Fibroblast of upper back skin (primary cell): ENCODE measurements around the gene SLC39A13.

Source experiments
- DNase-seq: peaks from one replicate; pipeline ENCODE4 v3.0.0-alpha.2; 2013

SLC39A13 gene

DNA sequence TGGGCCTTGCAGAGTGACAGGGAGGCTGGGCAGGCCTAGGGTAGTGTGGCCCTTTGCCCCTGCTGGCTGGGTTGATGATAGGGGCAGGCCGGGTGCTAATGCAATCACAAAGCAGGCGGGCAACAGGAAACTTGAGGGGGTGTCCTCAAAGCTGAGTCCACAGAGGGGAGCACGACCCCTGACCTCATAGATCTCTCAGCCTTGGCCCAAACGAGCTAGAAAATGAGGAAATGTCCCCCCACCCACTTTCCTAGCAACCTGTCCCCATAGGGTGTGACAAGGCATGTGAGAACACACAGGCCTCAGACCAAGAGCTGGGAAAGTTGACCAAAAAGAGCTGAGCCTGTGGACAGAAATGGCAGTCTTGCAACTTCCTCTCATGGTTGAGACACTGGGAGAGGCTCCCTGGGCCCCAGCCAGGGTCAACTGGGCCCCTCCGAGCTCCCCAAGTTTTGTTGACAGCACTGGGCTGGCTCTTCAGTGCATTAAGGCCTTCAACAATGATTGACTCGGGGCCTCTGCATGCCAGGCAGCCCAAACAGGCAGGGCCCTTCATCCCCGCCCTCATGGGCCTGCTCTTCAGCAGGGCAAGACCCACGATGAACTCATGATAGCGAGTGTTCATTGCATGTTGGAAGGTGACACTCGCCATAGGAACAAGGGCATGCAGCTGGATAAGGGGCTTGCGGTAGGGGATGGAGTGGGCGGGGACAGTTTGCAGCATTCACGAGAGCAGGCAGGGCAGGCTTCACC is 20.3 kb upstream of the SLC39A13 start:
- no peak for DNase-seq

DNA sequence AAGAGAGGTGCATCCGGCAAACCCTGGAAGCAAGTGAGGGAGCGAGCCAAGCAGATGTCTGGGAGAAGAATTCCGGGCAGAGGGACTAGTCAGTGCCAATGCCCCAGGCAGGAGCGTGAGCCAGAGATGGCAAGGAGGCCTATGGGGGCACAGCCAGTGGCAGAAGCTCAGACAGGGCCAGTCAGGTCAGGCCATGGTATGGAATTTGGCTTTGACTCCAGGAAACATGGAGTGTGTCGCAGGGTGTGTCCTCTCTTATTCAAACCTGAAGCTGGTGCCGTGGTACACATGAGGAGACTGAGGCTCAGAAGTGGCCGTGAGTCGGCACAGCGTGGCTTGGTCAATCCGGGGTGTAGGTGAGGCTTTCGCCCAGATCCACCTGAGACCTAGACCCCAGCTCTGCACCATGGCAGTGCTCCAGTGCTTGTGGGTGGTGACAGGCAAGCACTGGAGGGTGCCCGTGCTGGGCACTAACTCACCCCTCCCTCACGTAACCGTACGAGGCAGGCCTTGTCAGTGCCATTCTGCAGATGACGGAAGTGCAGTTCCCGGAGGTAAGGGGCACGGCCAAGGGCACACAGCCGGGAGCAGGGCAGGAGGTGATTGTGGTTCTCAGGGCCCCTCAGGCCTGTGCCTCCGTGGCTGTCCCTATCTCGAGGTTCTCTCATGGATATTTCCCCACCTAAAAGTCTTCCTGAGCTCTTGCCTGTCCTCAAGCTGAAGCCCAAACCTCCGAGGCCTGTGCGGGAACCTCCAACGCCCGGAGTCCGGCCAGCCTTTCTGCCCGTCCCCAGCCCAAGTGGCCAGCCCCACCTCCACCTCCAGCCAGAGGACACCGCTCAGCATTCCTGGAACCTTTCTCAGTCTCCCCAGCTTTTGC is 19.5 kb upstream of the SLC39A13 start:
- DNase-seq, result no peak

DNA sequence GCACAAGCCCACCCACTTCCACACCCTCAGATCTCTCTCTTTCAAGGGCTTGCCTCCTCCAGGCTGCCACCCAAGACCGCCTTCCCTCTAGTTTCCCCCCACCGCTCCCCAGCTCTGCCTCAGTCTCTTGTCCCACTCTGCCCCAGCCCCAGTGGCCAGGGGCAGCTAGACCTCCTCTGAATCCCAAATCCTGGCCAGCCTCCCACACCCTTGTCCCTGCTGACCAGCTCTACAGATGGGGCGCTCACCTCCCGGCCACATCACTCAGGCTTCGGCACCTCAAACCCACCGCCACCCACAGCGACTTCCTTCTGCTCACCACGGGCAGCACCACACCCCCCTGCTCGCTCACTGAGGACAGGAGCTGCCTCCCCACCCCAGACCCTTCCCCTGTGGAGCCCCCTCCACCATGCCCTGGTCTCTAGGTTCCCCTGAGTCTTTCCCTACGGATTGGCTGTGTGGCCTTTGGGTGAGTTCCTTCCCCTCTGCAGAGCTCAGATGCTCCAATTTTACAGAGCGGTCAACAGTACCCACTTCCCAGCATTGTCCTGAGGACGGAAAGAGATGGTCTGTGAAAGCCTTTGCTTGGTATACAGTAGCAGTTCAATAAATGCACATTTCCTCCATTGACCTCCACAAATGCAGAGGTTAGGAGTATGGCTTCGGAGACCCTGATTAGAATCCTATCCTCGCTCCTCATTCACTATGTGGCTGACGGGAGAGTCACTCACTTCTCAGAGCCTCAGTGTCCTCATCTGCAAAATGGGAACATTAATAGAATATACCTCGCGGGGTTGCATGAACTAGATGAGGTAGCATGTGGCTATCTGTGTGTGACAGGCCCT is 18.6 kb upstream of the SLC39A13 start:
- no peak for DNase-seq

DNA sequence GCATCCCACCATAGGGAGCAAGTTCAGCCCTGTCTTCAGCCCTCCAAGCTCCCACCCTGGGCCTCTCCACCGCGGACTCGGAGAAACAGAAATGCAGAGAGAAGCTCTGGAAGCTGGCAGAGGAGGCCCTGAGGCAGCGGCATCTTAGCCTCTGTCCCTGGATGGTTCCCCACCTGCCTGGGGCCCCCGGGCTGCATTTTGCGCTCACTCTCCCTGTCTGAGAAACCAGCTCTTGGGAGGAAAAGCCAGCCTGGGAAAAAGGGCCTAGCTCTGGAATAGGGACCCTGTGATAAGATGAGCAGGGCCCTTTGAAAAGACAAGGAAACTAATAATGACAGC is 18.0 kb upstream of the SLC39A13 start:
- DNase-seq, result no peak

DNA sequence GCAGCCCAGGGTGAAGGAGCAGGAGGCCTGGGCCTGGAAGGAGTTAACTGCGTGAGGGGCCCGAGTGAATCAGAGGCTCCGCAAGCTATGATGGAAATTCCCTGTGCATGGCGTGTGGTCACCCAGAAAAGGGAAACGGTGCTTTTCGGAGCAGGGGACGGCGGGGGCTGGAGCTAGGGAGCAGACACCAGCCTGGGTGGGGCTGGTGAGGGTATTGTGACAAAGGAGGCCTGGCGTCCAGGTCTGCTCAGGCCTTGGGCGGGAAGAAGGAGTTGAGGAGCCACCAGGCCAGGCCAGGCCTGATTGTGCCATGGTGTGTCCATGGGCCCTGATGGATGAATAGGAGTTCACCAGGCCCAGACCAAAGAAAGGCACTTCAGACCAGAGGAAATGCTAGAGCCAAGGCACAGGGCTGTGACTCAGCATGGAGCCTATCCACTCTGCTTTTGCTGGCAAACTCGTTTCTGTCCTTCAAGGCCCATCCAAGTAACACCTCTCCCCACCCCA is 17.3 kb upstream of the SLC39A13 start:
- no peak for DNase-seq

DNA sequence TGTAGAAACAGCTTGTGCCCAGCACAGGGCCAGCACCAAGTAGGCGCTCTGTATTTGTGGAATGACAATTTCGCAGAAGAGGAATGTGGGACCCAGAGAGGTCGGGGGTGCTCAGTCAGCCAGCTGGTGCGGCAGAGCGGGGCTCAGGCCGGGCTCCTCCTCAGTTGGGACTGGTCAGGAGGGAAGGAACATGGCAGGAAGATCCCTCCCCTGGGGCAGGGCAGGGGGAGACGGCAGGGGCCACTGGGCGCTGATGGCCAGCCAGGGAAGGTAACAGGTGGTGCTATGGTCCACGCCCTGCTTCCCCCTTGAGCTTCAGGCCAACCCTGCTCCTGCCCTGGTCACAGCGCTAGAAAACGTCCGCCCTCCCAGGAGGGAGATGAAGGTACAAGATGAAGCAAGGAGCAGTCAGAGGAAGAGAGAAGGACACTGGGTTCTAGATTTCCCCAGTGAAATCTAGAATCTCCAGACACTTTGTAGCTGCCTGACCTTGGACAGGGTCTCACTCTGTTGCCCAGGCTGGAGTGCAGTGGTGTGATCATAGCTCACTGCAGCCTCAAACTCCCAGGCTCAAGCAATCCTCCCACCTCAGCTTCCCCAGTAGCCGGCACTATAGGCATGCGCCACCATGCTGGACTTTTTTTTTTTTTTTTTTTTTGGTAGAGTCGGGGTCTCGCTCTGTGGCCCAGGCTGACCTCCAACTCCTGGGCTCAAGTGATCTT is 16.5 kb upstream of the SLC39A13 start:
- no peak for DNase-seq

DNA sequence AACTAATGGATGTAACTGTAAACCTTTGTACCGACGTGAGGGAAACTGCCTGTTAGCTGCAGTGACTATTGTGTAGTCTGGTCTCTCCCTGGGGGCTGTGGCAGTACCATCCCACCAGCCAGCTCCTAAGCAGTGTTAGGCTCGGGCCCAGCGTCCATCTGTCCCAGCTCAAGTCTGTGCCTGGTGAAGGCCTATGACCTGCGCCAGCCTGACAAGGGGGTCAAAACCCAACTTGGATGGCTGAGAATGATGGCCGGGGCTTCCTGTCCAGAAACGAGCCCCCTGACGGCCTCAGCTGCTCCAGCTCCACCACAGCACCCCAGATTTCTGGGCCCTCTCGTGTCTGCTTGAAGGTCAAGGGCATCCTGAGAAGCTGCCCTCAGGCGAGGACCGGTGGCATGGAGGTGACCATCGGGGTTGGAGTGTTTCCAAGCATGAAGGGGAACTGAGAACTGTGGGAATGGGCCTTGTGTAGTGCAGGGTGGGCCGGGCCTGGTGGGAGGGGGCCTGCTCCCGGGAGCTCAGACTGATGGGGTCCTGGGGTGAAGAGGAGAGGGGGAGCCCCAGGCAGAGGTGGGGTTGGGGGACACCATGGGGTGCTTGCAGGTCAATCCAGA is 15.7 kb upstream of the SLC39A13 start:
- DNase-seq, result no peak

DNA sequence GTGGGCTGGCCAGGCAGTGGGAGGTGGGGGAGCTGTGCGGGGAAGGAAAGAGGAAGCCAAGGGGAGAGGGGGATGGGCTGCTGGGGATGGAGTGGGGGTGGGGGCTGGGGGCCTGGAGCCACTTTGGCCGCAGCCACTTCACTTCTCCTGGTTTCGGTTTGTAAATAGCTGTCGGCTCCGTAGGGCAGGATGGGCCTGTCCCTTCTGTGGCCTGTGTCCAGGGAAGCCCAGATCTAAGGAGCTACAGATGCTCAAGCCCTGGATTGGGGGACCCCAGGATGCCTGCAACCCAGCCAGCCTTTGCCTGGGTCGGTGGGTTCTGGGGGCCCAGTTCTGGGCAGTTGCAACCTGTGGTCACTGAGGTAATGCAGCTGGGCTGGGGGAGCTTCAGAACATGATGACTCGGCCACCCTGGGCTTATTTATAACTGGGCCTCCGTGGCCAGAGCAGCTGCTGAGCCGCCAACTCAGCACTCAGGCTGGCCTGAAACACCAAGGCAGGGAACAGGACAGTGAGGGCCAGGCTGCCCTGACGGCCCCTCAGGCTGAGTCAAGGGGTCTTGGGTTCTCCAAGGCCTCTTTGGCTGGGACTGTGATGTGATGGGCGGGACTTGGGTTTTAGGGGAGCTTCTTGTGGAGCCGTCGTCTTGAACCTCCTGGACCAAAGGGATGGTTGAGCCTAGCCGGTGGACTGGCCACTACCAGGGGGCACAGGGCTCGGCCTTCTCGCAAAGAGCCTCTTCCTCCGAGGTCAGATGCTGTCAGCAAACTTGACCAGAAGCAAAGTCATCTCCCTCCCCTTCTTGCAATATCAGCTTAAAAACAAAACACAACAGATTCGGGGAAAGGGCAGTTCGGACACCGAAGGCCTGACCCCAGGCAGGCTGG is 15.0 kb upstream of the SLC39A13 start:
- DNase-seq, result peak; percentile 62

DNA sequence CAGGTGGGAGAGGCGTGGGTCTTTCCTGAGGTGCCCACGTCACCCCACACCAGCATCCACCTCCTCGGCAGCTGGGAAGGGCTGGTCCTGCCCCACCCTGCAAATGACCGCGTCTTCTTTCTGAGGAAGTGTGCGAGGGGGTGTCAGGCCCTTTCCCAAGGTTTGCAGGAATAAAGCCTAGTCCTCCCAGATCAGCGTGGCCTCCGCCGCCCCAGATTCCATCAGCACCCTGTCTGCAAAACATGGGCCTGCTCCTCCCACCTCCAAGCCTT is 14.4 kb upstream of the SLC39A13 start:
- DNase-seq, result no peak

DNA sequence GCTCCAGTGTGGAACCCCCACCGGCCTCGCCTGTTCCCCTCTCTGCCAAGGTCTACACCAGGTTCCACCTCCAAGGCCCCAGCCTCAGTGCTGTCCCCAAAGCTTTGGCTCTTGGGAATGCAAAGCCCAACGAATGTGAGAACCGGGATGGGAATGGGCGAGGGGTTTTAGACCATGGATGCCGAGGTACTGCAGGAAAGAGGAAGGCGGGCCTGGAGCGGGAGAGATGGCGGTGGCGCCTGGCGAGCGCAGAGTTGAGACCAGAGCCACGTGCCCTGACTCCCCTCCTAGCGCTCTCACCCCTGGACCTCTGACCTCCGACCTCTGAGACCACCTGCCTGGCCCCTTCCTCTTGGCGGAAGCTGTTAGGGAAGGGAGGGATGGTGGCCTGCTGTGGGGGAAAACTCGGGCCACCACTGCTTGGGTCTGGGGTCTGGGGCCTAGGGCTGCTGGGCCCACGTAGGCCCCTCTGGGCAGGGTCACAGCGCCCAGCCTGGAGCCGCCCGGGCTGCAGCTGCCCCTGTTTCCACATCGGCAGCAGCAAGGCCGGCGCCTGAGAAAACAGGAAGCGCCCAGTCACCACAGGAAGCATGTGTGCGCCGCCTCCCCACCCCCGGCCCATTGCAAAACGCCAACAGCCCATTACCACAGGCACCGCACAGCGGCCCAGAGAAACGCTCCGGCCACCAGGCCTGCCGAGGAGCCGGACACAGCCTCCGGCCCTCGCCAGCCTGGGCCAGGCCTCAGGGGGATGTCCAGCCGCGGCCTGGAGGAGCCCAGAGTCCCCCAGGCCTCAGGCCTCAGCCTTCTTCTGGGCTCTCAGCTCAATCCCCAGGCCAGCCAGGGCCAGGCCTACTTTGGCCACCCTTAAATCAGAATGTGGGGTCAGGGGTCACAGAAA is 13.8 kb upstream of the SLC39A13 start:
- no peak for DNase-seq

DNA sequence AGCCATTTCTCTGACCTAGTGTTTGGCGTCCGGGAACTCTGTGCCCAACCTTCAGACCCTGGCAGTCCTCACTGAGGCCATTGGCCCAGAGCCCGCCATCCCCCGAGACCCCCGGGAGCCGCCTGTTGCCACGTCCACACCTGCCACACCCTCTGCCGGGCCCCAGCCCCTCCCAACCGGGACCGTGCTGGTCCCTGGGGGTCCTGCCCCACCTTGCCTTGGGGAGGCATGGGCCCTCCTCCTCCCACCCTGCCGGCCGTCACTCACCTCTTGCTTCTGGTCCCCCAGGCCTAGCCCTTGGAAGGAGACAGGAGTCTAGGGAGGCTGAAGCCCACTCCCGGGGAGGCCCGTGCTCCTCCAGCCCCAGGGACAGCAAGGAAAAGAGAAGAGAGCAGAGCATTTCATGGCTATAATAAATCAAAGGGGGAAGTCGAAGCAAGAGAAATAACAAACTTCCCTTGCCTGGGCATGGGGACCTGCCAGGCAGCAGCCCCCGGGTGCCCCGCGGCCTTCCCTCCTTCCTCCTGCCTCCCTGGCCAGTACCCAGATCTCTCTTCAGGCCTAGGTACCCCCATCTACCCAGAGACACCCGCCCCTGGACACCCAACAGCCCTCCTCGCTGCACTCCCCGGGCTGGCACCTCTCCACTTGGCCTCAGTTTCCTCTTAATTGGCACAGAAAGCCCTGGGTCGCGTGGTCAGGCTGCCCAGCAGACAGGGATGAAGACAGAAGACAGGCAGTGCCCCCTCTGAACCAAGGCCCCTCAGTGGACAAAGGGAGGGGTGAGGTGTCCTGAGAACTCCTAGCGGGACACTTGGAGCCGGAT is 13.0 kb upstream of the SLC39A13 start:
- no peak for DNase-seq

DNA sequence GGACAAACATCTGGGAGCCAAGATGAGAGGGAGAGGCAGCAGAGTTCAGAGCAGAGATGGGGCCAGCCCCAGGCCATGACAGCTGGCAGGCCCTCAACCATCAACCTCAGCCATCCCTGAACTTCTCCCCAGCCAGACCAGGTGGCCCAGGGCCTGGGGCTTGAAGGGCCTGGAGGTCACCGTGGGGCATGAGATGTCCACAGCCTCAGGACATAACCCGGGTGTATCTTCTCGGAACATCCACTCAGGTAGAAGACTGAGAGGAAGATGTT is 12.4 kb upstream of the SLC39A13 start:
- no peak for DNase-seq

DNA sequence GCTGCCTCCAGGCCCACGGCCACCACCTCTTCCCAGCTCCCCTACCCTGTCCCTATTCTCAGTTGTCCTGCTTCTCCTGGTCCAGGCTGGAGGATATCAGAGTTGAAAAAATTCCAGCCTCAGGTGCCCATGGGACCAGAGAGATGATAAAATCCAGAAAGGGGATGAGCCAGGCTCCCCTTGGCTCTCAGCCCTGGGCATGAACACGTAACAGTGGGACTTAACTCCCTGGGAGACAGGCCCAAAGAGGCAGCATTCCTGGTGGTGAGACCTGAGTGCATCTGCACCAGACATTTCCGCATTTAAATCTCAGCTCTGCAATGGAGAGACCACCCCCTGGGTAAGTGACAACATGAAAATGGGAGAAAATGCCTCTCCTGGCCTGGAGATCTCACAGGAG is 10.4 kb upstream of the SLC39A13 start:
- DNase-seq, result no peak

DNA sequence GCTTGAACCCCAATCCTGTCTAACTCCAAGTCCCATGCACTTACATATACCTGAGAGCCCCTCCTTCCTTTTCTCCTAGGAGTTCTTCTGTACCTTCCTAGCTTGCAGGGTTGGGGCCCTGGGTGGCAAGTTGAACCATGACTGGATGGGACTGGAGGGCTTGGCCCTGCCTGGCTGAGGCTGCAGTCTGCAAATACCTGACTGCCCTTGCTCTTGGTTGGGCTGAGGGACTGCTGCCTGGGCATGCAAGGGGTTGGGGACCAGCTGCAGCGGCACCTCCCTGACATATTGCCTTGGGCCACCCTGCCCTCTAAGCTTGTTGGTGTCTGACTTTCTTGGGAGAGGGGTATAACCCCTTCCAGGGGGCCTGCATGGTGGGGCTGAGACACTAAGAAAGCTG is 9.8 kb upstream of the SLC39A13 start:
- no peak for DNase-seq

DNA sequence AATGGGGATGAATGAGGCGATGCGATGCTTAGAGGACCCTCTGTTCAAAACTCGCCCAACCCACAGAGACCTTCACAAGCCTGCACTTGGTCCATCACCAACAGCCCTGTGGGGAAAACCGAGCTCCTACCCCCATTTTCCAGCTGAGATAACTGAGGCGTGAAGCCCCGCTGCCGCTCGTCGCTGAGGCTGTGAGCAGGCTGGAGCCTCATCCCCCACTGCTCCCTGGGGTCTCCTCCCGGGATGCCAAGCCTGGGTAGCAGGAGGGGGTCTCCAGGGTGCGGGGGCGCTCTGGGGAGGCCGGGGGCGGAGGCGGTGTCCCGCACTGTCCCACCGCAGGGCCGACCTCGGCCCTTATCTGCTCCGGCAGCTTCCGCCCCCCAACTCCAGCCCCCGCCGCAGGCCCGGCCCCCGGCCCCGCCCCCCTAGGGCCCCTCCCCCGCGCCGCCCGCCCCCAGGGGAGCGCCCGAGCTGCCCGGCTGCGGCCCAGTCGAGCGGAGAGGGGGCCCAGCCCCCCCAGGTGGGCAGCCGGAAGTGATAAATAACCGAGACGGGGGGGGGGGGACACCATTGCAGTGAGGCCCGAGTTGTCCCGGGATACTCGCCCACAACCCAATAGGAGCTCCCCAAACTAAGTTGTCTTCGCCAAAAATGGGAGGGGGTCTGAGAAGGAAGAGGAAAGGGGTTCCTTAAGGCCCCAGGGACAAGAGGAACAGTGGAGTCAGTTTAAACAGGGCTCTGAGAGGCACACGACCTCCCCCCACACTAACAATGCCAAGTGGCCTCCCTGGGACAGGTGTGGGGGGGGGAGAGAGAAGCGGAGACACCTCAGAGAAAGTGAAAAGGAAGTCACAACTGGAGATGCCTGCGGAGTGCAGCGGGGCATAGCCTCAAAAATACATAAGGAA is 8.3 kb upstream of the SLC39A13 start:
- no peak for DNase-seq

DNA sequence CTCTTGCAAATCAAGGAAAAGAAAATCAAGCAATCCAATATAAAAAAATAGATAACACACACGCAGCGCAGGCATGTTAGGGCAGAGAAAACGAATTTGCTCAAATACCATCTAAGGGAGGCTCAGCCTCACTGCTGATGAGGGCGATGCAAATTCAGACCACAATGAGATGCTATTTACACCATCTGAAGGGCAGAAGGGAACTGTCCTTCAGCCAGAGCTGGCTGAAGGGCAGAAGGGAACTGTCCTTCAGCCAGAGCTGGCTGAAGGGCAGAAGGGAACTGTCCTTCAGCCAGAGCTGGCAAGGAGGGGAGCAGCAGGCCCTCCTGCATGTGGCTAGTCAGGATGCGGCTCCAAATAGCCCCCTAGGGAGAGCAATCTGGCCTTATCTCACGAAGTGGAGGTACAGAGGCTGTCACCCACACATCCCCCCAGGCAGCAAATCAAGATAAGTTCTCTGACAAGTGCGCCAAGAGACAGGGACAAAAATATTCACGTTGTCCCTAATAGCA is 7.6 kb upstream of the SLC39A13 start:
- DNase-seq, result no peak

DNA sequence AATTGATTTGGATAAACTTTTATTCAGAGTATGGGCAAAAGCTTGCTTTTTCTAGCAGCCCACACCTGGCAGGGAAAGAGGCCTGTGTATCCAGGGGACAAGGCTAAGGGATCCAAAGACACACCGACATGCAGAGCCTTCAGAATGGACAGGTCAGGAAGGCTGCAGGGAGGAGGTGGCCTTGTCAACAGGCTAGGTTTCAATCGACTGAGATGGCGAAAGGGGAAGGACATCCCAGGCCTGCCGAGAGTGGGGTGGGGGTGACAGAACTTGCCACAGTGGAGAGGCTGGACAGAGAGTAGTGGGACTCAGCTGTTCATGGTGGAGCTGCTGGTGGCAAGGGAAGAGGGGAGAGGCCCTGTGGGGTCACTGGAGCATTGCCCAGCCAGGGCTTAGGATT is 5.3 kb upstream of the SLC39A13 start:
- DNase-seq, result no peak

DNA sequence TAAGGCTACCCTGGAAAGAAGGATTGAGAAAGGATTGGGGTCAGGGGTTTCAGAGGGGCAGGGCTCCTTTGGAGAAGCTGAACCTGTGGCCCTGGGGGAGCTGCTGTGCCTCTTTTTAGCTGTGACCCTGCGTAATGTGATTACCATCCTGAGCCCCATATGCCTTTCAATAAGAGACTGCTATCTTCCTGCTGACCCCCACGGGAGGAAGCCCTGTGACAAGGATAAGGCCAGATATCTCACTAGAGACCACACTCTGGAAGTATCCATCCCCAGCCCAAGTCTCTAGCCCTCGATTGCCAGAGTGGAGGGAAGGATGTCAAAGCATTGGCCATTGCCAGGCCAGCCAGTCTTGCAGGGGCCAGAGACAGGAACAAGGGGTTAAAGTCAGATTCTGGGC is 4.8 kb upstream of the SLC39A13 start:
- DNase-seq, result no peak
